Liver (tissue), 3 donors: ENCODE results near the gene KIF3B.
A peak's percentile ranks its signal among the peaks of the same experiment; 100 is the strongest.

Source experiments
- EGR1 ChIP-seq, 2 donors: IDR thresholded peaks; 2 replicates each; pipeline ENCODE4 v1.6.1; 2016 to 2018; ENCODE audit warnings: antibody characterized with exemption in 2 of 2, low read depth in 2 of 2
- FOXA1 ChIP-seq: IDR thresholded peaks from 2 replicates; pipeline ENCODE4 v1.6.1; 2016; ENCODE audit warnings: antibody characterized with exemption
- FOXA2 ChIP-seq: IDR thresholded peaks from 2 replicates; pipeline ENCODE4 v1.6.1; 2016; ENCODE audit warnings: antibody characterized with exemption
- GABPA ChIP-seq, 2 donors: IDR thresholded peaks in 1 of 2; conservative IDR thresholded peaks in 1 of 2; 2 replicates each; pipeline ENCODE4 v1.6.1; 2016; ENCODE audit warnings: antibody characterized with exemption in 2 of 2, mild to moderate bottlenecking in 1 of 2, moderate library complexity in 1 of 2
- HNF4A ChIP-seq, 2 donors: conservative IDR thresholded peaks; 2 replicates each; pipeline ENCODE4 v1.6.1; 2016; ENCODE audit warnings: antibody characterized with exemption in 2 of 2, mild to moderate bottlenecking in 2 of 2
- RAD21 ChIP-seq, 2 donors: IDR thresholded peaks; 2 replicates each; pipeline ENCODE4 v1.6.1; 2016; ENCODE audit warnings: antibody characterized with exemption in 2 of 2, mild to moderate bottlenecking in 2 of 2
- SP1 ChIP-seq: IDR thresholded peaks from 2 replicates; pipeline ENCODE4 v1.6.1; 2018; ENCODE audit warnings: antibody characterized with exemption, mild to moderate bottlenecking
- TAF1 ChIP-seq: conservative IDR thresholded peaks from 2 replicates; pipeline ENCODE4 v1.6.1; 2016; ENCODE audit warnings: antibody characterized with exemption, mild to moderate bottlenecking
- YY1 ChIP-seq: IDR thresholded peaks from 2 replicates; pipeline ENCODE4 v1.6.1; 2016; ENCODE audit warnings: antibody characterized with exemption, mild to moderate bottlenecking
- TF ChIP-seq, protein P1 (sequence below): fragments of 150-350 bp; IDR thresholded peaks from 2 replicates; pipeline ENCODE4 v1.5.1; 2017; ENCODE audit warnings: improper control_type of control experiment, low read depth, low read length; ENCODE audit not compliant: missing input control
- TF ChIP-seq, protein P2 (sequence below): IDR thresholded peaks from 2 replicates; pipeline ENCODE4 v1.6.1; 2016; ENCODE audit warnings: antibody characterized with exemption, mild to moderate bottlenecking
- TF ChIP-seq, protein P3 (sequence below): IDR thresholded peaks from 2 replicates; pipeline ENCODE4 v1.6.1; 2016; ENCODE audit warnings: antibody characterized with exemption
- donor health status: healthy.
- donor health status: healthy.

DNA sequence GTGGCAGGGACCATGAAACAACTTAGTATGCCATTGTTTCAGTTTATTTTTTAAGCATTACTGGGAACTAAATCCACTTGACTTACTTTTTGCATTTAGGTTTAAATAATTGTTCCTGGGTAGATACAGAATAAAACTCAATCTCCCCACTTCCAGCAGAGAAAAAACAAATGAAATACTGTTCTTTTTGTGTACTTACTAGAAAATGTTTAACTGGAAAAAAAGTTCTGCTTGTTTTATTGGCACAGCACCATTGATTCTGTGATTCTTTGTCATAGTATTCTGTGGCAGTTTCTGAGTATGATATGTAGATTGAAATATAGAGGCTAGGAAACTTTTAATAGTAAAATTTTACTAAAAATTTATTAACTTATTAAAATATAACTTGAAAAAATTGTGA is 90.9 kb downstream of the KIF3B start:
- TF ChIP-seq, protein P1, sequence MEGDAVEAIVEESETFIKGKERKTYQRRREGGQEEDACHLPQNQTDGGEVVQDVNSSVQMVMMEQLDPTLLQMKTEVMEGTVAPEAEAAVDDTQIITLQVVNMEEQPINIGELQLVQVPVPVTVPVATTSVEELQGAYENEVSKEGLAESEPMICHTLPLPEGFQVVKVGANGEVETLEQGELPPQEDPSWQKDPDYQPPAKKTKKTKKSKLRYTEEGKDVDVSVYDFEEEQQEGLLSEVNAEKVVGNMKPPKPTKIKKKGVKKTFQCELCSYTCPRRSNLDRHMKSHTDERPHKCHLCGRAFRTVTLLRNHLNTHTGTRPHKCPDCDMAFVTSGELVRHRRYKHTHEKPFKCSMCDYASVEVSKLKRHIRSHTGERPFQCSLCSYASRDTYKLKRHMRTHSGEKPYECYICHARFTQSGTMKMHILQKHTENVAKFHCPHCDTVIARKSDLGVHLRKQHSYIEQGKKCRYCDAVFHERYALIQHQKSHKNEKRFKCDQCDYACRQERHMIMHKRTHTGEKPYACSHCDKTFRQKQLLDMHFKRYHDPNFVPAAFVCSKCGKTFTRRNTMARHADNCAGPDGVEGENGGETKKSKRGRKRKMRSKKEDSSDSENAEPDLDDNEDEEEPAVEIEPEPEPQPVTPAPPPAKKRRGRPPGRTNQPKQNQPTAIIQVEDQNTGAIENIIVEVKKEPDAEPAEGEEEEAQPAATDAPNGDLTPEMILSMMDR, result no peak
- TF ChIP-seq YY1 (peak; percentile 17), SP1 (no peak), FOXA1 (no peak), GABPA (IDR thresholded peaks at IDR 0.05 in 1 of 2, conservative IDR thresholded peaks at IDR 0.05 in 1 of 2) (no peak), RAD21 (IDR thresholded peaks at IDR 0.05) (peak in 1 of 2 donors; percentile 16), TAF1 (no peak), HNF4A (conservative IDR thresholded peaks at IDR 0.05) (peak in 1 of 2 donors; percentile 12), FOXA2 (no peak), EGR1 (IDR thresholded peaks at IDR 0.05; ENCODE audit: low read depth in 2 of 2) (no peak)
- TF ChIP-seq, protein P2, sequence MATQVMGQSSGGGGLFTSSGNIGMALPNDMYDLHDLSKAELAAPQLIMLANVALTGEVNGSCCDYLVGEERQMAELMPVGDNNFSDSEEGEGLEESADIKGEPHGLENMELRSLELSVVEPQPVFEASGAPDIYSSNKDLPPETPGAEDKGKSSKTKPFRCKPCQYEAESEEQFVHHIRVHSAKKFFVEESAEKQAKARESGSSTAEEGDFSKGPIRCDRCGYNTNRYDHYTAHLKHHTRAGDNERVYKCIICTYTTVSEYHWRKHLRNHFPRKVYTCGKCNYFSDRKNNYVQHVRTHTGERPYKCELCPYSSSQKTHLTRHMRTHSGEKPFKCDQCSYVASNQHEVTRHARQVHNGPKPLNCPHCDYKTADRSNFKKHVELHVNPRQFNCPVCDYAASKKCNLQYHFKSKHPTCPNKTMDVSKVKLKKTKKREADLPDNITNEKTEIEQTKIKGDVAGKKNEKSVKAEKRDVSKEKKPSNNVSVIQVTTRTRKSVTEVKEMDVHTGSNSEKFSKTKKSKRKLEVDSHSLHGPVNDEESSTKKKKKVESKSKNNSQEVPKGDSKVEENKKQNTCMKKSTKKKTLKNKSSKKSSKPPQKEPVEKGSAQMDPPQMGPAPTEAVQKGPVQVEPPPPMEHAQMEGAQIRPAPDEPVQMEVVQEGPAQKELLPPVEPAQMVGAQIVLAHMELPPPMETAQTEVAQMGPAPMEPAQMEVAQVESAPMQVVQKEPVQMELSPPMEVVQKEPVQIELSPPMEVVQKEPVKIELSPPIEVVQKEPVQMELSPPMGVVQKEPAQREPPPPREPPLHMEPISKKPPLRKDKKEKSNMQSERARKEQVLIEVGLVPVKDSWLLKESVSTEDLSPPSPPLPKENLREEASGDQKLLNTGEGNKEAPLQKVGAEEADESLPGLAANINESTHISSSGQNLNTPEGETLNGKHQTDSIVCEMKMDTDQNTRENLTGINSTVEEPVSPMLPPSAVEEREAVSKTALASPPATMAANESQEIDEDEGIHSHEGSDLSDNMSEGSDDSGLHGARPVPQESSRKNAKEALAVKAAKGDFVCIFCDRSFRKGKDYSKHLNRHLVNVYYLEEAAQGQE, result no peak
- TF ChIP-seq, protein P3, sequence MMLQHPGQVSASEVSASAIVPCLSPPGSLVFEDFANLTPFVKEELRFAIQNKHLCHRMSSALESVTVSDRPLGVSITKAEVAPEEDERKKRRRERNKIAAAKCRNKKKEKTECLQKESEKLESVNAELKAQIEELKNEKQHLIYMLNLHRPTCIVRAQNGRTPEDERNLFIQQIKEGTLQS, result no peak
